ENCODE data around the gene CARD10. TPM values are rescaled to one million over a fixed set of nuclear protein-coding genes. Genes with fewer than 3 reads are reported as not detected.

Gene CARD10
- total RNA-seq, 2 donors from 2014 or later = 0.12 to 0.31 TPM

DNA sequence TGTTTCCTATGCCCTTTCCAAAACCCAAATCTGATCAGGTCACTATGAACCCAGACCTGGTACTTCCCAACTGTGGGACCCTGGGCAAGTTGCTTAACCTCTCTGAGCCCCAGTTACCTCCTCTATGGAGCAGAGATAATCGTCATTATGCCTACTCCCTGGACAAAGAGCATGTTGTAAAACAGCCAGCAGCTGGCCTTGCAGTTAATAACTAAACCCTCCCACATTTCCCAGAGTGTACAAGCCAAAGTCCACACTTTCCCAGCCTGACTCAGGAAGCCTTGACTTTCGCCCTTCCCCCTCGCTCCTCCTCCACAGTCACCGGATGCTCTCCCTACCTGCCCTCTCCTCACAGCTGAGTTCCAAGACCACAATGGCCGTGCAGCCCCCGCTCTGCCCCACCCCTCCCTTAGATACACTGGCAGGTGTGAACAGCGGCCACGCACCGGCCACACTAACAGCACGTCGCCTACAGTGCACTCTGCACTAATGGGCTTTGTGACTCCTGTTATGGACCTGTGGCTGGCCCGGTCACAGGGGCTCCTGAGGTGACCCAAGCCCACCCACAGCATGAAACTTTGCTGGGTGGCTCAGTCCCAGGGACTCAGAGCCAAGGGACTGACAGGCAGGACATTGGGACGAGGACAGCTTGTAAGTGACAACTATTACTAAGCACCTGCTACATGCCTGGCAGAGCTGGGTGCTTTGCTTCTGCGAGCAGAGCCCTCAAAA lies 17.4 kb downstream of the CARD10 start:
- H3K27ac Mint-ChIP-seq = no peak overlapping the region
- H3K4me1 Mint-ChIP-seq = peaks cover 21% of the 10 kb centered on the region
- peaks cover 5% of the 10 kb centered on the region for H3K27me3 Mint-ChIP-seq
- no peaks in the 10 kb centered on the region for H3K36me3 Mint-ChIP-seq (ENCODE audit: low read depth)
- no peaks in the 10 kb centered on the region for H3K9me3 ChIP-seq (ENCODE audit: control insufficient read depth, low read length, poor library complexity, severe bottlenecking)
- peak overlapping the region; percentile 45 for H3K4me3 Mint-ChIP-seq
- ATAC-seq = no peak
- DNase-seq = no peak

DNA sequence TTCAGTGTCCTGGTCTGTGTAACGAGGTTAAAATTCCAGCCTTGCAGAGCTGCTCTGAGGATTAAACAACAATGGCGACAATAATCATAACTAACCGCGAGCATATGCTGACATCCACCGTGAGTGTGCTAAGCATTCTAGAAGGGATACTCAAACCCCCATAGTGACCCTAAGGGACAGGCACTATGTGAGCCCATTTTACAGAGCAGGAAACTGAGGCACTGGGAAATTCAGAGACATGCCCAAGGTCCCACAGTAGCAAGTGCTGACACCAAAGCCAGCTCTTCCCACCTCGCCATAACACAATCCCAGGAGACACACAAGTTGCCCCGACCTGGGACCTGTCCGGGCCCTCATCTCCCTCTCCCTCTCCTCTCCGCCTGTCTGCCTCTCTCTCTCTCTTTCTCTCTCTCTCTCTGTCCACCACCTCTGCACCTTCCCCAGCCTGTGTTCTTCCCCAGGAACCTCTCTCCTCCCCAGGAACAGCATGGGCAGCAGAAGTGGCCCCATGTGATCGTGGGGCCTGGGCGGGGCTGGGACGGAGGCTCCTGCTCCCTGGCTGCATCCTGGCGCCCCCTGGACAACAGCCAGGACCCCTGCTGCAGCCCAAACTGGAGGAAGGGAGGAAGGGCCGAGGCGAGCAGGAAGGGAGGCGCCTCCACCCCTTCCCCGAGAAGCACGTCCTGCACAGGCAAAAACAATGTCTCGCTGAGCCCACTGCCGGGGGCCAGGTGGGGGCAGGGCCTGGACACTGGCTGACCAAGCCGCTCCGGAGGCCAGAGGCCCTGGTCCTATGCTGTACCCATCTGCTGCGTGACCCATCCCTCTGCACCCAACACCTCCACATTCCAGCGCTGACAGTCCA lies 18.2 kb downstream of the CARD10 start:
- DNase-seq (no peak), ATAC-seq (no peak)
- no peak overlapping the region for H3K27ac Mint-ChIP-seq
- peaks cover 19% of the 10 kb centered on the region for H3K4me1 Mint-ChIP-seq
- H3K36me3 Mint-ChIP-seq (ENCODE audit: low read depth) = no peaks in the 10 kb centered on the region
- H3K9me3 ChIP-seq (ENCODE audit: control insufficient read depth, low read length, poor library complexity, severe bottlenecking) = no peaks in the 10 kb centered on the region
- peaks cover 5% of the 10 kb centered on the region for H3K27me3 Mint-ChIP-seq
- H3K4me3 Mint-ChIP-seq = no peak overlapping the region

DNA sequence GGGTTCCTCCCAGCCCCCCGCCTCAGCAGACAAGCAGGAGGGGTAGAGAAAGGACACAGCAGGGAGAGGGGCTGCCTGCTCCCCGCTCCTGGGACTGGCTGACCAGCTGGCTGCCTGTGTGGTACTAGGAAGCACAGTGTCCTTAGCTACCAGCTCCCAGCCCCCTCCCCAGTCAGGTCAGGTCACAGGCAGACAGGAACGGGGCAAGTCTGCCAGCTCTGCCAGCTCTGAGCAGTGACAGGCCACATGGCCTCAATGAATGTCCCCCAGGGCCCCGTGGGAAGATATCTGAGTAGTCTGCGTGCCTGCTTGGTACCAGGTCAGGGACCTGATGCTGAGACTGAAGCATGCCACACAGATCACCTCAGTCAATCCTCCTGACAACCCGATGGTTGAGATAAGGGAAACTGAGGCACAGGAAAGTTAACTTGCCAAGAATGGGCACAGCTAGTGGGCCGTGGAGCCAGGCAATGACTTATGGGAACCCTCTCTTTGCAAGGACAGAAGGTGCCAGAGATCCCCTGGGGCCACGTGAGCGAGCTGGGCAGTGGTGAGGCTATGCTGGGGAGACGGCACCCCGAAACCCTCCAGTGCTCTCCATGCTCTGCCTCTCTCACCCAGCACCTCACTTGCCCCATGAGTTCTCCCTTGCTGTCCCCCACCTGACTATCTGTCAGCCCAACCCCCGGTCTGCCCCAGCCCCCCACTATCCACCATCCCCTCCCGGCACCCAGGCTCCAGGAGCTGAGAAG lies 19.2 kb downstream of the CARD10 start:
- no peaks in the 10 kb centered on the region for H3K9me3 ChIP-seq (ENCODE audit: control insufficient read depth, low read length, poor library complexity, severe bottlenecking)
- H3K36me3 Mint-ChIP-seq (ENCODE audit: low read depth) = no peaks in the 10 kb centered on the region
- ATAC-seq (no peak), DNase-seq (no peak)
- no peak overlapping the region for H3K27ac Mint-ChIP-seq
- peaks cover 5% of the 10 kb centered on the region for H3K27me3 Mint-ChIP-seq
- H3K4me3 Mint-ChIP-seq = no peak overlapping the region
- peaks cover 19% of the 10 kb centered on the region for H3K4me1 Mint-ChIP-seq

DNA sequence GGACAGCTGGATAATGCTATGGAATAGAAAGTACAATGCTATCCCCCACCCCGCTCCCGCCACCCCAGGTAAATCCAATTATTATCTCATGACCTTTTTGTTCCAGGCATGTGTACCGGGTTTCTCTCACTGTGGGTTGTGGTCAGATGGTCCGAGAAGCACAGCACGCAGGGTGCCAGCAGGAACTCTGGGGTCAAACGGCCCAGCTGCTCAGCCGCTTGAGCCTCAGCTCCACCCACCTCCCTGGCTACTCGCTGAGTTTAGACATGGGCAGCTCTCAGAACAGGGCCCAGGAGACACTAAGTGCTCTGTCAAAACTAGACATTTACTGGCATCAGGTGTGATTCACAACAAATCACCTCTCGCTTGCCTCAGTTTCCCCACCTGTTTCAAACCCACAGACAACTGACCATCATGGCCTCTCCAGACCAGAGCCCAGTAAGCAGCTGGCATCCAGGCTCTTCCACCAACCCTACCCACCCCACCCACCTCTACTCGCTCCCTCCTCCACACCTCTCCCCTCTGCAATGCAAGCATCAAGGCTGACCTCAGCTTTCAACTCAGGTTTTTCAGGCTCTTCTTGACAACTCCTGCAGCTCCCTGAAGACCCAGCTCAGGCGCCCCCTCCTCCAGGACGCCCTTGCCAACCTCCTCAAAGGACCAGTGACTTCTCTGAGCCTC lies 20.0 kb downstream of the CARD10 start:
- Mint-ChIP-seq H3K36me3 (ENCODE audit: low read depth) (no peaks in the 10 kb centered on the region), H3K4me3 (no peak overlapping the region), H3K27me3 (peaks cover 5% of the 10 kb centered on the region), H3K4me1 (peaks cover 19% of the 10 kb centered on the region), H3K27ac (no peak overlapping the region)
- DNase-seq = no peak
- ATAC-seq = no peak
- H3K9me3 ChIP-seq (ENCODE audit: control insufficient read depth, low read length, poor library complexity, severe bottlenecking) = no peaks in the 10 kb centered on the region

DNA sequence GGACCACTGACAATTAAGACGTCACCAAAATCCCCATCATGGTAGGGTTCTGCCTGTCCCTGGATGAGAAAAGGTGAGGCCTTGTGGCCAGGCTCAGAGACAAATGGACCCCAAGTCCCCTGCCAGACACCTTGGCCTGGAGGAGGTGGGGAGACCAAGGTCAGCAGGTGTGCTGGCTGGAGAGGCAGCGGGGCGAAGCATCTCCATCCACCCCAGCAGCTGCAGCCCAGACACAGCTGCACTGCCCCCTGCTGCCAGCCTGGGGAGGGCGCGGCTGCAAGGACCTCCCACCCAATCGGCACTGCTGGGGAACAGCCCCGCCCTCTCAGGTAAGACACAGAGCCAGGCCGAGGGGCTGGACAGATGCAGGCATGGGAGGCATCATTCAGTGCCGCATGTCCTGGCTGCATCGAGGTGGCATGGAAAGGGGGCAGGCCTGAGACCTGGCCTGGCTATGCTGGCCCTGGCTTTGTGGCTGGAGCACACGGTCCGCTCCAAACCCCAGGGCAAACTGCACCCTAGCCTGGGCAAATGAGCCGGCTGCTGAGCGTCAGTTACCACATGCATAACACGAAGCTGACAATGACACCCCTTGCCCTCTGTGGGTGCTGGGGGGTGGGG lies 20.8 kb downstream of the CARD10 start:
- ATAC-seq (peak; percentile 97), DNase-seq (peak; percentile 57 to 62 (median 61))
- H3K27me3 Mint-ChIP-seq = peaks cover 5% of the 10 kb centered on the region
- H3K9me3 ChIP-seq (ENCODE audit: control insufficient read depth, low read length, poor library complexity, severe bottlenecking) = no peaks in the 10 kb centered on the region
- H3K36me3 Mint-ChIP-seq (ENCODE audit: low read depth) = no peaks in the 10 kb centered on the region
- H3K4me1 Mint-ChIP-seq = peaks cover 22% of the 10 kb centered on the region
- H3K4me3 Mint-ChIP-seq = peak overlapping the region; percentile 36
- H3K27ac Mint-ChIP-seq = no peak overlapping the region

DNA sequence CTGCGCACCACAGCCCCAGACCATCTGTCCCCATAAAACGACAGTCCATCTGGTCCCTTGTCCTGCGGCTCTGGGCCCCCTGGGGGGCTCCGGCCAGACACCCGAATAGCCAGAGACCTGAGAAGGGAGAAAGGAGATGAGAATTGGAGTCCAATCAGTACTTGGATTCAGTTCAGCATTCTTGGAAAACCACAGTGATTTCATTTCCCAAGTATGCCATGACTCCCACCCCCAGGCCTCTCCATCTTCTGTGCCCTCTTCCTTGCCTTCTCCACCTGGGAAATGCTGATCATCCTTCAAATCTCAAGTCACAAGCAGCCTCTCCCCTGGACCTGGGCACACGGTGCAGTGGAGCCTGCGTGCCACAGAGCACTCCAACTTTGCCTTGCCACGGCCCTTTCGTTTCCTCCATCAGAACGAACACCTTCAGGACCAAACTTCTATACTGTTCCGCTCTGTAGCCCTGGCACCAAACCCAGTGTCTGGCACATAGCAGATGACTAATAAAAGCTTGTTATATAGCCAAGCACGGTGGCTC lies 22.1 kb downstream of the CARD10 start:
- no peak overlapping the region for H3K27ac Mint-ChIP-seq
- H3K4me3 Mint-ChIP-seq = no peak overlapping the region
- peaks cover 30% of the 10 kb centered on the region for H3K4me1 Mint-ChIP-seq
- DNase-seq (no peak), ATAC-seq (no peak)
- H3K9me3 ChIP-seq (ENCODE audit: control insufficient read depth, low read length, poor library complexity, severe bottlenecking) = no peaks in the 10 kb centered on the region
- no peaks in the 10 kb centered on the region for H3K36me3 Mint-ChIP-seq (ENCODE audit: low read depth)
- peaks cover 5% of the 10 kb centered on the region for H3K27me3 Mint-ChIP-seq

DNA sequence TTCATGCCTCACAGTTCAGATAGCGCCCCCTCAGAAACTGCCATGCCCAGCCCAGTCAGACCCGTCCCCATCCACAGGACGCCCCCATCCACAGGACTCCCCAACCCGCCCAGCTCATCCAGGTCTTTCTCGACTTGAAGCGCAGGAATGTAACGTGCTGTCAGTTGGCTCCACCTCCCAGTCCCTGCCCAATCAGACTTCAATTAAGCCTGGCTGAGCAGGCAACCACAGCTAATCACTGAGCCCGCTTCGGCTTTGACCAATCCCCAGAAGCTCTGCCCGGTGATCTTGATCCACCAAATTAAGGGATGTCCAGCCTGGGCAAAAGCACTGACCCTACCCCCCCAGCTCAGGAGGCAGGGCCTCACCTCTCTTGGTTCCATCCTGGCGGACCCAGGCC lies 22.6 kb downstream of the CARD10 start:
- Mint-ChIP-seq H3K36me3 (ENCODE audit: low read depth) (no peaks in the 10 kb centered on the region), H3K27me3 (peaks cover 5% of the 10 kb centered on the region), H3K27ac (no peak overlapping the region), H3K4me1 (peaks cover 27% of the 10 kb centered on the region), H3K4me3 (no peak overlapping the region)
- ATAC-seq = no peak
- H3K9me3 ChIP-seq (ENCODE audit: control insufficient read depth, low read length, poor library complexity, severe bottlenecking) = no peaks in the 10 kb centered on the region
- DNase-seq = no peak

DNA sequence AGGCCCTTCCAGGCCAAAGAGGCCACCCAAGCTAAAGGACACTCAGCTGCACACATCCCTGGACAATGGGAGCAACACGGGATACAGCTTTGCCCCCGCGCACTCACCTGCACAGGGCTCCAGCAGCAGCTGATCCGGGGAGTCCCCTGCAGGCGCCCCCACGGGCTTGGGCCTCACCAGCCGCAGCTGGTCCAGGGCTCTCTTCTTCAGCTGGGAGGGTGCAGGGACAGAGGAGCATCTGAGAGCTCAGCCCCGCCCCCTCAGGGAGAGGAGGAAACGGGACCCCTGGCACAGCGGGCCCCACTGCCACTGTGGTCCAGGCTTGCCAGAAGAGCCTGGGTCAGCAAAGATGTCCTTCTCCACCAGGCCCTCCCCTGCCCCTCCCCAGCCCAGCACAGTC lies 25.2 kb downstream of the CARD10 start:
- H3K27ac Mint-ChIP-seq = no peak overlapping the region

DNA sequence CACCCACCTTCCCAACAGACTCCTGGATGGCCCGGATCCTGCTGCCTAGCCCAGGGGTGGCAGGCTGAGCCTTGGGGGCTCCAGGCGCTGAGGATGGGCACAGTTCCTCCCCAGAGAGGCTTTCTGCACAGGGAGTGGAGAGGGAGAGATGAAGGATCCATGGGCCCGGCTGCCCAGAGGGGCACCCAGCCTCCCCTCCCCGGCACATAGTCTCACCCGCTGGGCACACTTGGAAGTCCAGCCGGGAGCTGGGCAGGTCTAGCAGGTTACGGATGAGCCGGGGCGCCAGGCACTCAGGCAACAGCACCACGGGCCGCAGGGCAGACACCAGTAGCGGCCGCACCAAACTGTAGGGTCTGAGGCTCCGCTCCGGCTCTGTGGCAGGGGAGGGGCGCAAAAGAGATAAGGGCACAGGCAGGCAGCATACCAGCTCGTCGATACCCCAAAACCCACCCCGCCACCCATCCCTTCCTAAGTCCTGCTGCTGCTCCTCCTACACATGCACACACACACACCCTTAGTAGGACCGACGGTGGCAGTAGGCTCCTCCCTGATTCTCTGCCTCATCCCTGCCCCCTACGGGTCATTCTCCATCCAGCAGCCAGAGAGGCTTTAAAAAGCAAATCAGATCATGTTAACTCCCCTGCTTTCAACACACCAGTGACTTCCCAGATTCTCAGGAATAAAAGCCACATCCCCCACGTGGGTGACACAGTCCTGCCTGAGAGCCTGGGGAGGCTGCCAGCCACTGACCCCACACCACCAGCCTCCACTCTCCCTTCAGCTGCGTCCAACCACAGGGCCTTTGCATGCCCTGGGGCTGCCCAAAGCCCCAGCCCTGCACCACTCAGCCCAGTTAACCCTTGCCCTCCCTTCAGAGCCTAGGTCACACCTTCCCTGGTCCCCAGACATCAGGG lies 26.5 kb downstream of the CARD10 start:
- Mint-ChIP-seq H3K4me1 (peaks cover 36% of the 10 kb centered on the region), H3K27me3 (peaks cover 5% of the 10 kb centered on the region), H3K4me3 (no peak overlapping the region), H3K27ac (peak overlapping the region; percentile 61), H3K36me3 (ENCODE audit: low read depth) (no peaks in the 10 kb centered on the region)
- DNase-seq (peak in 2 of 3 donors; percentile 24 to 53), ATAC-seq (peak; percentile 89)
- H3K9me3 ChIP-seq (ENCODE audit: control insufficient read depth, low read length, poor library complexity, severe bottlenecking) = no peaks in the 10 kb centered on the region

More for the DNA sequence above, 25.2 kb downstream of the CARD10 start:
- H3K4me3 Mint-ChIP-seq = no peak overlapping the region
- H3K9me3 ChIP-seq (ENCODE audit: control insufficient read depth, low read length, poor library complexity, severe bottlenecking) = no peaks in the 10 kb centered on the region
- DNase-seq = no peak
- H3K36me3 Mint-ChIP-seq (ENCODE audit: low read depth) = no peaks in the 10 kb centered on the region
- ATAC-seq = no peak
- H3K27me3 Mint-ChIP-seq = peaks cover 5% of the 10 kb centered on the region
- H3K4me1 Mint-ChIP-seq = peaks cover 39% of the 10 kb centered on the region

DNA sequence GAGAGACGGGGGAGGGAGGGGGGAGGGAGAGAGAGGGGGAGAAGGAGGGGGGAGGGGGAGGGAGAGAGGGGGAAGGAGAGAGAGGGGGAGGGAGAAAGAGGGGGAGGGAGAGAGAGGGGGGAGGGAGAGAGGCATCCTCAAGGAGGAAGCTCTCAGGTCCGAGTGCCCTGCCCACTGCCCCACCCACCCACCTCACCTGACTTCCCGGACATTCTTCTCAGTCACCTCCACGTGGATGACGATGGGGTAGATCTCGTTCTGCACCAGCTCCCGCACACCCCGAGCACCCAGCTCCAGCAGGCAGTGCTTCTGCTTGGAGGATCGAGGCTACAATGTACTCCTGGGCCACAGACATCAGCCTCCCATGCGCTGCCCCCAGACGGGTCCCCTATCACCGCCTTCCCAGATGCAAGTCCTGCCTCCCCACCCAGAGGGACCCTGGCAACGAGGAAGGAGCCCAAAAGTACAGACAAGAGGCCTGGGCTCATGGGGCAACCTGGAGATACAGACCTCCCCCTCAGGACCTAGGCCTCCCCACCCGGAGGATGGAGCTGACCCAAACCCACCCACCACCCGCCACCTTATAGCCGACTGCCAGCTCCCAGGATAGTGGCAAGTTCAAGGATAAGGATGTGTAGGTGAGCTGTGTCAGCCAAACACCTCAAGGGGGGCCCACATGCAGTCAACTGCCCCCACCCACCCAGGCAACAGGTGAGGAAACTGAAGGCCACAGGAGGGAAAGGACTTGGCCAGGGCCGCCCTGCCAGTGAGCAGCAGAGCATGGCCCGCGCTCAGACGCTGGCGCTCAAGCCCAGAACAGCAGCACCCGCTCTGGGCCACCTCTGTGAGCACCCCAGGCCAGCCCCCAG lies 27.4 kb downstream of the CARD10 start:
- DNase-seq (no peak), ATAC-seq (no peak)
- no peaks in the 10 kb centered on the region for H3K9me3 ChIP-seq (ENCODE audit: control insufficient read depth, low read length, poor library complexity, severe bottlenecking)
- H3K27me3 Mint-ChIP-seq = no peaks in the 10 kb centered on the region
- H3K36me3 Mint-ChIP-seq (ENCODE audit: low read depth) = no peaks in the 10 kb centered on the region
- H3K27ac Mint-ChIP-seq = no peak overlapping the region
- peaks cover 43% of the 10 kb centered on the region for H3K4me1 Mint-ChIP-seq
- H3K4me3 Mint-ChIP-seq = no peak overlapping the region

DNA sequence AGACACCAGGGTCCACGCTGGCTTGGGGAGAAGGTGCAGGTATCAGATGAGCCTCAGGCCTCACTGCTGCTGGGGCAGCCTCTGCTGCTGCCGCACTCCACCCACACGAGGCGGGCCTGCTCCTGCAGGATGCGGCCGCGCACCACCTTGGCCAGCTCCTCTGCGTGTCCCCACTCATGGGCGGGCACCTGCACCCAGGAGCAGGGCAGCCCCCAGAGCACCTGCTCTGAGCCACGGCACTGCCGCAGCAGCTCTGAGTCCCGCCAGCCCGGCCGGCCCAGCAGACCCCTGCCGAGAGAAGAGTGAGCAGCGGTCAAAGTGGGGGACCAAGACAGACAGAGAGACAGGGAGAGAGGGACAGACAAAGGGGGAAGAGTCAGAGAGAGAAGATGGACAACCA lies 28.1 kb downstream of the CARD10 start:
- Mint-ChIP-seq H3K27ac (no peak overlapping the region), H3K4me3 (no peak overlapping the region), H3K4me1 (peaks cover 47% of the 10 kb centered on the region), H3K27me3 (no peaks in the 10 kb centered on the region), H3K36me3 (ENCODE audit: low read depth) (no peaks in the 10 kb centered on the region)
- ATAC-seq (no peak), DNase-seq (no peak)
- no peaks in the 10 kb centered on the region for H3K9me3 ChIP-seq (ENCODE audit: control insufficient read depth, low read length, poor library complexity, severe bottlenecking)

All from T-helper 17 cell (primary cell).